Testis (tissue), 3 donors: Measurements from ENCODE around the gene TNFAIP6. TPM values are rescaled to one million over a fixed set of nuclear protein-coding genes. Genes with fewer than 3 reads are reported as not detected.

Experiments used
- DNase-seq: peaks from one replicate; pipeline ENCODE4 v3.0.0-alpha.2; 2019
- H3K27ac ChIP-seq, 2 donors: fragments of 200-600 bp; sonication (generic); one replicate each; pipeline ENCODE4 v1.5.1; 2019
- H3K27me3 ChIP-seq: fragments of 200-600 bp; sonication (generic); one replicate; pipeline ENCODE4 v1.5.1; 2019
- H3K36me3 ChIP-seq: fragments of 200-600 bp; sonication (generic); one replicate; pipeline ENCODE4 v1.5.1; 2017; ENCODE audit warnings: low read depth; ENCODE audit errors: missing control alignments
- H3K4me1 ChIP-seq: fragments of 200-600 bp; sonication (generic); one replicate; pipeline ENCODE4 v1.5.1; 2019
- H3K4me3 ChIP-seq, 2 donors: fragments of 200-600 bp; sonication (generic); one replicate each; pipeline ENCODE4 v1.5.1; 2017 to 2019
- H3K9me3 ChIP-seq: fragments of 200-600 bp; sonication (generic); one replicate; pipeline ENCODE4 v1.5.1; 2017
- POLR2A ChIP-seq: fragments of 450-650 bp; IDR thresholded peaks from one replicate; pipeline ENCODE4 v1.6.1; 2017; ENCODE audit warnings: antibody characterized with exemption, mild to moderate bottlenecking, moderate library complexity
- WGBS, 2 donors: methylation state at CpG; one replicate each; pipeline ENCODE4 v1.1.5; 2018; 5-methylcytosine and 5-hydroxymethylcytosine counted together
- intact Hi-C: fragments of 100-400 bp; cut with DNase I; formaldehyde crosslinking; loops from one replicate; pipeline ENCODE4 v1.15.1; 2023; ENCODE audit warnings: low total_unique reads
- polyA plus RNA-seq: library from polyadenylated mRNA; stranded (reverse); fragments of 350-450 nt; fragmentation: Illumina TruSeq; extraction: RNeasy Lipid Tissue Mini Kit (QIAGEN cat#74804); gene quantifications from one replicate; pipeline ENCODE4 v1.2.3, GENCODE V29; 2014; ENCODE audit warnings: low read depth, low replicate concordance; ENCODE audit not compliant: insufficient read depth
- total RNA-seq, 2 donors: library from RNA; depleted of rRNA; stranded (reverse); fragments of >200 nt; gene quantifications; one replicate each; pipeline ENCODE4 v1.2.3, GENCODE V29; 2016
- TF ChIP-seq, protein P1 (sequence below), 3 experiments: fragments of 450-650 bp in 2 of 3; fragments of 200-600 bp in 1 of 3; sonication (generic) in 1 of 3; IDR thresholded peaks; one replicate each; pipeline ENCODE4 v1.5.1; 2016 to 2019; ENCODE audit warnings: antibody characterized with exemption in 3 of 3, mild to moderate bottlenecking in 2 of 3, moderate library complexity in 1 of 3

The TNFAIP6 gene
- total and polyA plus RNA-seq, 3 donors from 2014 or later = 3.3 to 26.1 (median 9.4) TPM

DNA sequence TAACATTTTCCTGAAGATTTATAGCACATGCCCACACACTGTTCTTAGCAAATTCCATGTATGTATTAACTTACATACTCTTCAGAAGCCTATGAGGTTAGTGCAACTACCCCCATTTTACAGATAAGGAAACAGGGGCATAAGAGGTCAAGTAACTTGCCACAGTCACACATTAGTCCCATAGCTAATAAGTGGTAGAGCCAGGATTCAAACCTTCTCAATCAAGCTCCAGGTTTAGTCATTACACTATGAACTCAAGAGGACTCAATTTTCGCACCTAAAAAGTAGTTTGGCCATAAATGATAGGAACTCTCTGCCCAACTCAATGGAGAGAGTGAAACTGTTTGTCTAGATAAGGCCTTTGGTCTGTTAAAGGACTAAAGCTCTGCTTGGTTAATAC is 42.6 kb downstream of the TNFAIP6 start:
- intact Hi-C loops = loop anchor here (10.0 kb wide), 1 partner anchor 125 kb away; no protein-coding TSS in a partner anchor
- Histone ChIP-seq H3K36me3 (no peaks in the 10 kb centered on the region), H3K9me3 (no peaks in the 10 kb centered on the region), H3K27me3 (no peaks in the 10 kb centered on the region), H3K4me1 (no peaks in the 10 kb centered on the region), H3K4me3 (no peak overlapping the region), H3K27ac (no peak overlapping the region)
- TF ChIP-seq, protein P1, sequence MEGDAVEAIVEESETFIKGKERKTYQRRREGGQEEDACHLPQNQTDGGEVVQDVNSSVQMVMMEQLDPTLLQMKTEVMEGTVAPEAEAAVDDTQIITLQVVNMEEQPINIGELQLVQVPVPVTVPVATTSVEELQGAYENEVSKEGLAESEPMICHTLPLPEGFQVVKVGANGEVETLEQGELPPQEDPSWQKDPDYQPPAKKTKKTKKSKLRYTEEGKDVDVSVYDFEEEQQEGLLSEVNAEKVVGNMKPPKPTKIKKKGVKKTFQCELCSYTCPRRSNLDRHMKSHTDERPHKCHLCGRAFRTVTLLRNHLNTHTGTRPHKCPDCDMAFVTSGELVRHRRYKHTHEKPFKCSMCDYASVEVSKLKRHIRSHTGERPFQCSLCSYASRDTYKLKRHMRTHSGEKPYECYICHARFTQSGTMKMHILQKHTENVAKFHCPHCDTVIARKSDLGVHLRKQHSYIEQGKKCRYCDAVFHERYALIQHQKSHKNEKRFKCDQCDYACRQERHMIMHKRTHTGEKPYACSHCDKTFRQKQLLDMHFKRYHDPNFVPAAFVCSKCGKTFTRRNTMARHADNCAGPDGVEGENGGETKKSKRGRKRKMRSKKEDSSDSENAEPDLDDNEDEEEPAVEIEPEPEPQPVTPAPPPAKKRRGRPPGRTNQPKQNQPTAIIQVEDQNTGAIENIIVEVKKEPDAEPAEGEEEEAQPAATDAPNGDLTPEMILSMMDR (IDR thresholded peaks at IDR 0.05) = no peak
- no peak for TF ChIP-seq POLR2A
- DNase-seq = no peak
- WGBS, 2 donors = 97 to 100% methylated on average over 1 of the region's 1 CpG

DNA sequence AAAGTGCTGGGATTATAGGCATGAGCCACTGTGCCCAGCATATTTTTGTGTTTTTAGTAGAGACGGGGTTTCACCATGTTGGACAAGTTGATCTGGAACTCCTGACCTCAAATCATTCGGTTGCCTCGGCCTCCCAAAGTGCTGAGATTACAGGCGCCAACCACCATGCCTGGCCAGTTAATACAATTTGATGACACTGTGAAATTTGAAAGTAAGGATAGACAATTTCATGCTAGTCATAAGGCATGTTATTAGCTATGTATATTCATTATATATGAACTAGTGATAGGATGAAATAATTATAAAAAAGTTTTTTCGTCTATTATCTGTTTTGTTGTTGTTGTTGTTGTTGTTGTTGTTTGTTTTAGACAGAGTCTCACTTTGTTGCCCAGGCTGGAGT is 43.8 kb downstream of the TNFAIP6 start:
- Histone ChIP-seq H3K27me3 (no peaks in the 10 kb centered on the region), H3K27ac (no peak overlapping the region), H3K36me3 (no peaks in the 10 kb centered on the region), H3K9me3 (no peaks in the 10 kb centered on the region), H3K4me1 (no peaks in the 10 kb centered on the region), H3K4me3 (no peak overlapping the region)
- 96% methylated on average over 5 of the region's 5 CpGs for WGBS, 2 donors
- DNase-seq = no peak
- TF ChIP-seq, protein P1 (IDR thresholded peaks at IDR 0.05) = no peak
- TF ChIP-seq POLR2A = no peak
- intact Hi-C loops = loop anchor here (10.0 kb wide), 1 partner anchor 126 kb away; no protein-coding TSS in a partner anchor

DNA sequence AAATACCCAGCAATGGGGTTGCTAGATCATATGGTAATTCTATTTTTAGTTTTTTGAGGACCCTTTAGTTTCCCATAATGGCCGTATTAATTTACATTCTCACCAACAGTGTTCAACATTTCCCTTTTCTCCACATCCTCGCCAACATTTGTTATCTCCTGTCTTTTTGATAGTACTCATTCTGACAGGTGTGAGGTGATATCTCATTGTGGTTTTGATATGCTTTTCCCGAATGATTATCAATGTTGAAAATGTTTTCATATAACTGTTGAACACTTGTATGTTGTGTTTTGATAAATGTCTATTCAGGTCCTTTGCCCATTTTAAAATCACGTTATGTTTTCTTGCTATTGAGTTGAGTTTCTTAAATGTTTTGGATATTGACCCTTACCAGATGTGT is 46.5 kb downstream of the TNFAIP6 start:
- no peak for DNase-seq
- H3K27me3 ChIP-seq = no peaks in the 10 kb centered on the region
- intact Hi-C loops = loop anchor here (10.0 kb wide), 1 partner anchor 129 kb away; no protein-coding TSS in a partner anchor
- H3K9me3 ChIP-seq = no peaks in the 10 kb centered on the region
- TF ChIP-seq, protein P1 (IDR thresholded peaks at IDR 0.05) = no peak
- no peak for TF ChIP-seq POLR2A
- H3K27ac ChIP-seq = no peak overlapping the region
- 71 to 75% methylated on average over 4 of the region's 4 CpGs for WGBS, 2 donors
- H3K36me3 ChIP-seq = no peaks in the 10 kb centered on the region
- no peak overlapping the region for H3K4me3 ChIP-seq
- no peaks in the 10 kb centered on the region for H3K4me1 ChIP-seq

DNA sequence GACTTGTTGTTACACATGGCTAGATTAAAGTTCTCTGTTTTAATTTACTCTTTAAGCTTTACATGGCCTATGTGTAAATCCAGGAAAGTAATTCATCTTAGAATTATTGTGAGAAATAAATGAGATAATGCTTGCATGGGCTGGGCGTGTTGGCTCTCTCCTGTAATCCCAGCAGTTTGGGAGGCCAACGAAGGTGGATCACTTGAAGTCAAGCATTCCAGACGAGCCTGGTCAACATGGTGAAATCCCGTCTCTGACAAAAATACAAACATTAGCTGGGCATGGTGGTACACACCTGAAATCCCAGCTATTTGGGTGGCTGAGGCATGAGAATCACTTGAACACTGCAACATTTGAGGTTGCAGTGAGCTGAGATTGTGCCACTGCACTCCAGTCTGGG is 48.0 kb downstream of the TNFAIP6 start:
- TF ChIP-seq POLR2A = no peak
- TF ChIP-seq, protein P1 (IDR thresholded peaks at IDR 0.05) = no peak
- no peak overlapping the region for H3K27ac ChIP-seq
- WGBS, 2 donors = 90 to 93% methylated on average over 4 of the region's 4 CpGs
- no peak overlapping the region for H3K4me3 ChIP-seq
- intact Hi-C loops = loop anchor here (10.0 kb wide), 1 partner anchor 131 kb away; no protein-coding TSS in a partner anchor
- H3K36me3 ChIP-seq = no peaks in the 10 kb centered on the region
- no peaks in the 10 kb centered on the region for H3K27me3 ChIP-seq
- H3K9me3 ChIP-seq = no peaks in the 10 kb centered on the region
- DNase-seq = no peak
- no peaks in the 10 kb centered on the region for H3K4me1 ChIP-seq

DNA sequence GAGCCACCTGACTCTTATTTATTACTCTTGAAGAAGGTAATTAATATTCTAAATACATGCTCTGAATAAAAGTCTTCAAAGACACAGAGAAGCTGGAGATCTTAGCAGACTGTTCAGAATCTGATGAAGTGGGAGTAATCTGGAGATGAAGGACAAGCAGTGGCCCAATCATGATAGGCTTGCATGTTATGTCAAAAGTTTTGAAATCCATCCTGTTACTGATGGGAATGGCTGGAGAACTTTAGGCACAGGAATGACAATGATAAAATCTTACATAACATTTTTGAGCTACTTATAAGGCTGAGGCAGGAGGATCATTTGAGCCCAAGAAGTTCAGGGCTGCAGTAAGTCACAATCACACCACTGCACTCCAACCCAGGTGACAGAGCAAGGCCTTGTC is 49.9 kb downstream of the TNFAIP6 start:
- intact Hi-C loops = loop anchor here (10.0 kb wide), 1 partner anchor 132 kb away; no protein-coding TSS in a partner anchor
- Histone ChIP-seq H3K27me3 (no peaks in the 10 kb centered on the region), H3K27ac (no peak overlapping the region), H3K4me3 (no peak overlapping the region), H3K4me1 (no peaks in the 10 kb centered on the region), H3K36me3 (no peaks in the 10 kb centered on the region), H3K9me3 (no peaks in the 10 kb centered on the region)
- TF ChIP-seq, protein P1 (IDR thresholded peaks at IDR 0.05) = no peak
- TF ChIP-seq POLR2A = no peak
- DNase-seq = no peak
